Activated CD8-positive, alpha-beta memory T cell treated with anti-CD3 and anti-CD28 coated beads for 48 hours (primary cell): ENCODE measurements around the gene ARHGEF28.

Source experiments
- DNase-seq, 3 experiments: peaks; one replicate each; pipeline ENCODE4 v3.0.0-alpha.2; 2020; ENCODE audit warnings: low read depth in 2 of 3, low spot score in 2 of 3

The ARHGEF28 gene

DNA sequence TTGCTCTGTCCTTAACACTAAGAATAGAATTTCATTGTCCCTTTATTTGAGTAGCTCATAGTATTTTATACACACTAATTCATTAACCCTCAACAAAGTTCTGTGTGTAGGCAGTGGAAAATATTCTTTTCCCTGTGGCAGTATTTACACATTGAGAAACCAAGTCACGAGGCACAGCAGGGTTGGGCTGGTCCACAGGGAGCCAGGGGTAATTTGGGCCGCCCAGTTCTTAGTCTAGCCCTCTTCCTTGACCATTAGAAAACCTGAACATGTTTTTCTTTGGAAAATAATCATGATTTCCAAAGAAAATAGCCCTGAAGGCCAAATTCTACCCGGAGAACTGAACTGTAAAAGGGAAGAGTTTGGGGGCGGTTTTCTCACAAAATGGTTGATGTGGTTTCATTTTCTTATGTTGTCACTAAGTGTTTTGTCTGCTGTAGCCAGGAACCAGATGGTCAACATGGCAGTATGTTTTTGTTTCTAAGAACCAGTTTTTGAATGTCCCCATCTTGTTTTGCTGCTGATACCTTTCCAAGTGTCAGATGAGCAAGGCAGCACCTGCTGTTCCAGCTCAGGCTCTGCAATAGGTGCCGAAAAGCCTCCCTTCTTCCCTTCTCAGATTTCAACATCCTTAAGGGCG is 29.6 kb downstream of the ARHGEF28 start:
- no peak for DNase-seq

DNA sequence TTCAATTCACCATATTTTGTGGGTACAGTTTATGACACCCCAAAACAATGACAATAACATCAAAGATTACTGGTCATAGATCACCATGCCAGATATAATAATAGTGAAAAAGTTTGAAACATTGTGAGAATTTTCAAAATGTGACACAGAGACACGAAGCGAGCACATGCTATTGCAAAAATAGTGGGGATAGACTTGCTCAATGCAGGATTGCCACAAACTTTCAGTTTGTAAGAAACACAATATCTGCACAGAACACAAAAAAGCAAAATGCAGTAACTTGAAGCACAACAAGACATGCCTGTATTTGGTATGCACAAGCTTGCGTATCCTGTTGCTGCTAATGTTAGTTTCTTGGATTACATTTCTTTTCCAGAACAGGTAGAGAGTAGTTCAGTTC is 35.8 kb downstream of the ARHGEF28 start:
- no peak for DNase-seq

DNA sequence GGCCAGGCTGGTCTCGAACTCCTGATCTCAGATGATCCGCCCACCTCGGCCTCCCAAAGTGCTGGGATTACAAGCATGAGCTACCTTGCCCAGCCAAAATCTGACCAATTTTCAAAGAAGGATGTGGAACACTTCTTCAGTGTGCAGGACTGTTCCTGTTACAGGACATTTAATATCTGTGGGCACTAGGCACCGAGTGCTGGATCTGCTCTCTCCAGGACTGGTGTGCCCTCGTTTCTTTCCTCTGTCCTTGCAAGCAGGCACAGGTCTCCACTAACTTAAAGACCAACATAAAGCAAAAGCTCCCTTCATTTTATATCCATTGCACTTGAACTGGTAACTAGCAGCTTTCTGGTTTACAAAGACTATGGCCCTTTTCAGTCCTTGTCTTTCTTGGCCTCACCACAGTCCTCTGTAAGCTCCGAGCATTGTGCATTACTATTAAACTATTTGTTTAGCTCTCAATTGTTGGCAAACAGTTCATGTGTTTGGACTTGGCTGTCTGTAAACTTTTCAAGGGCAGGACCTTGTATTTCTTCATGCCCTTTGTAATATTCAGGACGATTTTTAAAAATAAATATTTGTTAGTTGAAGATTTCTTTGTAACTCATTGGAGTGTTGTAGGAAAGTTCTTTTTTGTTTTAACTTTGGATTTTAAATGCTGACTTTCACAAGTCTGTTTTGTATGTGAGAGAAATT is 37.3 kb downstream of the ARHGEF28 start:
- DNase-seq = no peak

DNA sequence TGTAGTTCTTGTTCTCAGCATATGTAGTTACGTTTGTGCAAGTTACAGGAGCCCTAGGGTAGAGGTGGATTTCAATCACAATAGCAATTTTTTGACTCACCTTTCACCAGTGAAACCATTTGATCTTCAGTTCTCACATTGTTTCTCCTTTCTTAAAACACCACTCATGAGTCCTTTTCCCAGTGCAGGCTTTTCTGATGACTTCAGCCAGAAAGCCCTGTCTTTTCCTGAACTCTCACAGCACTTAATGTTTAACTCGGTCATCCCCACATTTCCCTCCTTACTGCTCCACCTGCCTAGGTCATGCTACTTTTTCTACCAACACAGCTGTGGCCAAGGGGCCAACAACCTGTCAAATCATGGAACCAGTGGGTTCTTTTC is 37.9 kb downstream of the ARHGEF28 start:
- DNase-seq = no peak

DNA sequence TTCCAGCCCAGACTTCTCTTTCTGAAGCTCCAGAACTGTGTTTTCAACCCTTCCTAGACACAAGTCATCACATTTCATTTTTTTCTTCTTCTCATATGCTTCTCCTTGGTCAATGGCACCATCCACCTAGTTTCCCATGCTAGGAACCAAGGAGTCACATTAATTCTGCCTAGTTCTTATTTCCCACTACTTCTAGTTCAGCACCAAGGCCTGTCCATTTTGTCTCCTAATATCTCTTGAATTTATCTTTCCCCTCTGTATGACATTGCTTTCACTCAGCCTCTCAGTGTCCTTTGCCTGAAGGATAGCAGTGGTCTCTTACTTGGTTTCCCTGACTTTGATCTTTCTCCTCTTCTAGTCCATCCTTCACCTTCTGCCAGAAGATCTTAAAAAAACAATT is 38.8 kb downstream of the ARHGEF28 start:
- DNase-seq = no peak

DNA sequence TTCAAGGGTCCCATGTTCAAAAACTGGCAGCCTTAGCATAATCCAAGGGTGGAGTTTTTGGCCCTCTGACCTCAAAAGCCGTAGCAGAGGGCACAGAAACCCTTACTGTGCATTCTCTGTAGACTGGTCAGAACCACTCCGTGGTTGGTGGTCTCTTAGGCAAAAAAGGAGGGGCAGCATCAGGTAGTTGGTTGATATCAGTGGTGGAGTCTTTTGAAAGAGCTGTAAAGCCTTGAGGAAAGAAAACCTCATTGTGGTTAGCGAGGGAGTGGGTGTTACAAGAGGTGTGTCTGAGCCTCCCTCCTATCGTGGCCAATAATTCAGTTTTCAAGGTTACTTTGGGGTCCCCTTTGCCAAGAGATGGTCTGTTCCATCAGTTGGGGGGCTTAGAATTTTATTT is 40.9 kb downstream of the ARHGEF28 start:
- DNase-seq = no peak

DNA sequence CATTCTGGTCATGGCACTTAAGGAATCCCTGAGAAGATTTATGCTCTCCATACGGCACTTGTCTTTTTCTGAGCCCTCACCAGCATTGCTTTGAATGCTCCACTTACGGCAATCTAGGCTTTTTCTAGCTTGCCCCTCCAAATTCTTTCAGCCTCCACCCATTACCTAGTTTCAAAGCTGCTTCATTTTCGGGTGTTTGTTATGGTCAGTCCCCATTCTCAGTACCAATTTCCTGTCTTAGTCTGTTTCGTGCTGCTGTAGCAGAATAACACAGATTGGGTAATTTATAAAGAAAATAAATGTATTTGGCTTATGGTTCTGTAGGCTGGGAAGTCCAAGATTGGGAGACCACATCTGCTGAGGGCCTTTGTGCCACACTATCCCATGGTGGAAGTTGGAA is 42.0 kb downstream of the ARHGEF28 start:
- no peak for DNase-seq

DNA sequence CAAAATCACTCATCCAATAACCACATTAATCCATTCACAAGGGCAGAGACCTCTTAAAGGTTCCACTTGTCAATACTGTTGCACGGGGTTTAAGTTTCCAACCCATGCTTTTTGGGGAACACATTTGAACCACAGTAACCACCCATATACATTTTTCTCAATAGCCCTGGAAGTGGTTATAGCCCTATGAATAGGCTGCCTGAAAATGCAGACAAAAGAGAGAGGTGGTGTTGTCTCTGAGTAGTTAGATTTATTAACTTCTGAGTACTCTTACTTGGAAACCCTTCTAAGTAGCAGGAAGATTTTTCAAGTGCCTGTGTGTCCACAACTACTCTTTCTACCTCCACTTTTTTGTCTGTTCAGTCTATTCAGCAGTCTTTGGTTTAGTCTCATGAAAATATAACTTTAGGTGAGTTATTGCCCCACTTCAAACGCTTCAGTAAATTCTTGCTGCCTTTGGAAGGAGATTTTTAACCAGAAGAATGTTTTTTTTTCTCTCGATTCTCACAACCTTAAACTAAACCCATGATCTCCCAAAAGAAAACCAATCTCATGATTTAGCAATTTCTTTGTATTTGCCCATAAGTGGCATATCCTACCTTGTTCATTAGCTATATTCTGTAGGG is 42.6 kb downstream of the ARHGEF28 start:
- DNase-seq = no peak

DNA sequence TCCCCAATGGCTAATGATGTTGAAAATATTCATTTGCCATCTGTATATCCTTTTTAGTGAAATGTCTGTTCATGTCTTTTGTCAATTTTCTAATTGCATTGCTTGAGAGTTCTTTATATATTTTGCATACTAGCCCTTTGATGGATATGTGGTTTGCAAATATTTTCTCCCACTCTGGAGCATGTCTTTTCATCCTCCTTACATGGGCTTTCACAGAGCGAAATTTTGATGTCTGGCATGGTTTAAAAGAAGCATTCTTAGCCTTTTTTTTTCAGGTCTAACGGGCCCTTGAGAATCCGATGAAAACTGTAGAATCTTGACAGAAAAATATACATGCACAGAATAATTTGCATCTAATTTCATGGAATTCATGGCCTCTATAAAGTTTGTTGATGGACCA is 44.7 kb downstream of the ARHGEF28 start:
- DNase-seq = no peak

DNA sequence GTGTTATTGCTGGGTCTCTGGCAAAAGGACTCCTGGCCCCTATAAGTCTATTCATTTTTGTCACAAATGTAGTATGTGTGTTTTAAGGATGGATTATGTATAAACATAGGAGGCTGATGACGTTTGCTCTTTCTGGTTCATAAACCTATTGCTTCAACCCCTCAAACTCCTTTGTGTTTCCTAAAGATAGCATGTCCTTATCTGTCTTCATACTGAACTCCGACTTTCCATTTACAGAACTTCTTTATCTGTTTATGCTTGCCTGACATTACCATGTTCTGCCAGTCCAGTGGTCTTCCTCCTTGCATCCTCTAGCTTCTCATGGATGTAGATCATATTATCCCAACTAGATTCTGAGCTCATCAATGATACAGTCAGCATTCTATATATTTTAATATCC is 46.1 kb downstream of the ARHGEF28 start:
- DNase-seq = no peak

DNA sequence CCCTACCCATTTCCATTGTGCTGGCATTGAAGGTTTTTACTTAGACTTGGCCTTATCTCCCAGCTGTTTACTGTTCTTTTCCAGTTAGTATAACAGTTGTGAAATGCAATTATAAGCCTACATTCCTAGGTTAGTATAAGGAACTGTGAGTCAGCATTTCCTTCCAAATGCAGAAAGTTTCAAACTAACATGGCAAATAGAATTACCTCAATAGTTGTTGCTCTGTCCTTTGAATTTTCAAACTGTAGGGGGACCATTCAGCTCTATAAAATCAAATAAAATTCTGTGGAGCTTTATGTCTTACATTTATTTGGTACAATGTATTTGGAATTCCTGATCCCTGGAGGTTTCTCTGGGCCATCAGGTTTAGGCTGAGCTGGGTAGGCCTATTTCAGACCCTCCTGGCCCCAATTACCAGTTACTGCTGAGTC is 47.2 kb downstream of the ARHGEF28 start:
- no peak for DNase-seq

DNA sequence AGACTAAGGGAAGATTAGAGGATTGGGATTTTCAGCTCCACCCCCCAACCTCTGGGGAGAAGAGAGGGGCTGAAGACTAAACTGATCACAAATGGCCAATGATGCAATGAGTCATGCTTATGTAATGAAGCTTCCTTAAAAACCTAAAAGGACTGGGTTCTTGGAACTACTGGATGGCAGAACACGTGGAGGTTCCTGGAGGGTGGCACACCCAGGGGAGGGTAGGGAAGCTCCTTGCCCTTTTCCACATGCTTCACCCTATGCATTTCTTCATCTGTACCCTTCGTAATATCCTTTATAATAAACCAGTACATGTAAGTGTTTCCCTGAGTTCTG is 48.6 kb downstream of the ARHGEF28 start:
- no peak for DNase-seq

DNA sequence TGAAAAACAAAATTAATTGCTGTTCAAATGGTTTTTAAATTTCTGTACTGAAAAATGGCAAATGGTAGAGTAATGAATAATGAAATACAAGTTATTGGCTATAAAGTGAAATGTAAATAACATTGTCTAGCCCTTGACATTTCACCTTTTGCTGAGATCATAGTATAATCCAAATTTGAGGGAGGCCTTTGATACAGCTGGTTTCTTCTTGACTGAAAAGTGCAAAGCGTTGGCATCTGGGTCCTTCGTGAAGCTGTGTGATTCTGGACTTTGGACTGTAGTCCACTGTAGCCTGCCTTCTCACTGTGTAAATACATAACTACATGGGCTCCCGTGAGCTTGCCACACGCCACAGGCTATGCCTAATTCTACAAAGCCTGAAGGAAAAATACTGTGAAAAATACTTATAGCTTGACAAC is 52.3 kb downstream of the ARHGEF28 start:
- no peak for DNase-seq

DNA sequence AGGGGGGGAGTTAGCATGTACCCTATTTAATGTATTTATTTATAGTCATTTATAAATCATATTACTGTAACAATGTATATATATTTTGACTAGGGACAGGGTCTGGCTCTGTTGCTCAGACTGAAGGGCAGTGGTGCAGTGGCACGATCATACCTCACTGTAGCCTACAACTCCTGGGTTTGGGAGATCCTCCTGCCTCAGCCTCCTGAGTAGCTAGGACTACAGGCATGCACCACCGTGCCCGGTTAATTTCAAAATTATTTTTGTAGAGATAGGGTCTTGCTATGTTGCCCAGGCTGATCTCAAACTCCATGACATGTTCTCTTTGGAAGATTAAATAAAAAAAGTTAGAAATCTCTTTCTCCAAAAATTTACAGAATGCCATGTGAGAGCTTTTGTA is 52.8 kb downstream of the ARHGEF28 start:
- DNase-seq = no peak

DNA sequence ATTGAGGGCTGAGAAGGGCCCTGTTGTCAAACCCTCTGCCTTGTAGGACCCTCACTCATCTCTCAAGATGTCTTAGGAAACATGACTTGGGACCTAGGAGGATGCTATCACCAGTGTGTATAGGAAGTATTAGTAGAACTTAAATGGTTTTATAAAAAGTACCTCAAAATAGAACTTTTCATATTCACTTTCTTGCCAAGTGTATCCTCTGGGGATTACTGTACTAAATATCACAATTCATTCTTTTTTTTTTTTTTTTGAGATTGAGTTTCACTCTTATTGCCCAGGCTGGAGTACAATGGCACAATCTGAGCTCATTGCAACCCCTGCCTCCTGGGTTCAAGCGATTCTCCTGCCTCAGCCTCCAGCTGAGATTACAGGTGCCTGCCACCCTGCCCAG is 56.2 kb downstream of the ARHGEF28 start:
- no peak for DNase-seq

DNA sequence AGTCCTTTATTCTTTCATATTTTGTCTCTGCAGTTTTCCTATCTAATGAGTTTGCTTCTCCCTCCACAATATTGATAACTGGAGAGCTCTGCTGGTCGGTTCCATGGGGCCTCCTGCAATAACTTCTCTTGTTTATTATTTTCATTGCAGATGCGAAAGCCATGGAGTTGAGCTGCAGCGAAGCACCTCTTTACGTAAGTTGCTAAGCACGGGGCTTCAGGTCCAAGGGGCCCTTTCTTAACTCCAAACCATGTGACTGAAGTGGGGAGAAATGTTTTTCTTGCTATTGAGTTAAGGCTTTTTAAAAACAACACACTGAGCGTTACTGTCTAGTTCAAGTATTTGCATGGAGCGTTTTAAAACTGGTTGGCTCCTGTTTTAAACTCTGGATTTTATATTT is 58.7 kb downstream of the ARHGEF28 start:
- DNase-seq = no peak

DNA sequence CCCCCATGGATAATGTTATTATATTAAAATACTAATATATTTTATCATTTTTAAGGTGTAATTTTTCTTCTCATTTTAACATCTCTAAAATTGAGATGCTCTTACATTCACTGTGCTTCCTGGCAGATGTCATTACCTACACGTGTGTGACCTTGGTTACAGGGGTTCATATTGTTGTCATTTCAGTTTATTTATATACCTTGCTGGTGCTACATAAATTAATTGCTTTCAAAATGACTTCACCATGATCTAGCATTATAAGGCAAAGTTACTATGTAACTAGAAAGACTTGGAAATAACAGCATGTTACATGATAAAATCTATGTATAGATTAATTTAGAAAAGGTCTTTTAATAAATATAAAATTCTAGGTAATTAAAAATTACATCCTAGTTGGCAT is 60.9 kb downstream of the ARHGEF28 start:
- no peak for DNase-seq

DNA sequence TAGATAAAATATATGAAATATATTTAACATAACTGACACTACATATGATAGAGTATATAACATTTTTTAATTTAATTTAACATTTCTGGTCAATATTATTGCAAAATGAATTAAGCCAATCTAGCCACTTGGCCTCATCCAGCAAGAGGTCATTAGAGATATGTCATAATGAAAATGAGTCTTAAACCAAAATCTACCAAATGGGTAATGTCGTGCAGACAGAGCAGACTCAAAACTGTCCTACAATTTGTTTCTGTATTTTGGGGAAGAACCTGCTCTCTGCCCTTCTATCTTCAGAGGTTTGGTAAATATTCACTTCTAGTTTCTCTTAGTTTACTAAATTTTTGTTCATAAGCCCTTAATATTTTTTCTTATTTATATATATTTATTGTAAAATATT is 61.4 kb downstream of the ARHGEF28 start:
- DNase-seq = no peak

DNA sequence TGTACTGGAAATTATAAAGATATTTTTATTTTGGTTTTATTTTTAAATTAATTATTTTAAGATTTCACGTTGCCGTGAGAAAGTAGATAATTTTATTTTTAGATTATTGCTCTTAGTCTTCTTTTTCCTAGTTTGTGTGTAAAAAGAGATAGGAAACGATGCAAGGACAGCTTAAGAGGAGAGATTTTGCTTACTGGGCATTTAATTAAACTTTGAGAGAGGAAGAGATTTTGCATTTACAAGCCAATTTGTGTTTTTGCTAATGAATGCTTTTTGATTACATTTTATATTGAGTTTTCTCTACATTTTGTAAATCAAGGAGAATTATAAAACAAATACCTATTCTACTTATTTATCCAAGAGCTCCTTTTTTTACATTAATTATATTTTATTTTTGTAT is 64.0 kb downstream of the ARHGEF28 start:
- DNase-seq = no peak

DNA sequence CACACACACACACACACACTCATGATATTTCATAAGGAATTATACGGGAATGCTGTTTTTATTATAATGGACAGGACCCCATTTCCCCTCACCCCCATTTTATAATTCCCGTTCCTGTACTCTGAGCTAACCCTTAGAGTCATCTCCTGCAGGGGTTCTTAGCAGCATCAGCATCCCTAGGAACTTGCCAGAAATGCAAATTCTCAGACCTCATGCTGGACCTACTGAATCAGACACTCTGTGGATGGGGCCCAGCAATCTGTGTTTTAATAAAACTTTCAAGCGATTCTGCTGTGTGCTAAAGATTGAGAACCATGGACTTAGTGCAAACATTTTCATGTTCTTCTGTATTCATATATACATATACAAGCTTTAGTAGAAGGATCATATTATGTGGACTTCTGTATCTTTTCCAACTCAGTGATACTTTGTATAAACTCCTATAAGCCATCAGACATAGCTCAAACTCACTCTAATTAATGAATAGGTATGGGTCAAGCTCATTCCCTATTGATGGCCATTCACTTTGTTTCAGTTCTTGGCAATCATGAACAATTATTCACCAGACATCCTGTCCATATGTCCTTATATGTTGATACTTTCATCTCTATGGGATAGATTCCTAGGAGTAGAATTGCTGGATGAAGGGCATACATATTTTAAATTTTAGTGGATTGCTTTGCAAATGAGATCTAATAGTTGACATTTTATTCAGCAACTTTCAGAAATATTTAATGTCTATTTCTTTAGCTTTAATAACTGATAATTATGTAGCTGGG is 65.5 kb downstream of the ARHGEF28 start:
- no peak for DNase-seq

DNA sequence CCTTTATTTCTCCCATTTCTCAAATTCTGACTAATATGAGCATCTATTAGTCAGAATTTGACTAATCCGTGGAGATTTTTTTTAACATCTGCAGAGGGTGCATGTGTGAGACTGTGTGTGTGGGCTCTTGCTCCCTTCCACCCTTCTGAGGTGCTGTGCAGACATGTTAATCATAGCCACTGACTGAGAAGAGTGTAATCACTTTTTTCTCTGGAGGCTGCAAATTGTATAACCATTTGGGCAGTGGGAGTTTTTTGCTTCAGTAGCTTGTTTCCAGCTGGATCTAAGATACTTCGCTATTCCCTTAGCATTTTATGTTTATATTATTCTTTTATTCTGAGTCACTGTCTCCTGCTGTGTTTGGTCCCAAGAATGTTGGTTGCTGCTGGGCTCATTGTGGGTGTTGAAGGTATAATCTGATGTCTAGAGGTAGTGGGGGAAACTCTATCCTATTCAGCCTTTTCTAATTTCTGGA is 66.2 kb downstream of the ARHGEF28 start:
- no peak for DNase-seq

DNA sequence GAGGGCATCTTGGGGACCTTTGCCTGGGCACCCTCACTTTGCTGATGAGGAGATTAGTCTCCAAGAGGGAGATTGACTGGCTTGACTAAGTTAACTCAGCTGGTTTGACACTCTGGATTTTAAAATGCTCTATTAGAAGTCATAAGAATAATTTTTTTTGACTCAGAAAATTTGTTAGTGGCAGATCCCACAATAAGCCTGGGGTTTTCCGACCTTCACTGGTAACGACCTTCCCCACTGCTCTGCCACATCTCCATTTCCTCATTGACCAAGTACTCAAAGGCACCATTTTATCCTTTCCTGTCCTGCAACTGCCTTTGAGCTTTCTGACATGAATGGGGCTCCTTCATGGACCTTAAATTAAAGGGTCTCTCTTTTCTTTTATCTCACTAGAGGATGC is 67.0 kb downstream of the ARHGEF28 start:
- DNase-seq = no peak
